Liver (tissue), 9 donors: Measurements from ENCODE around the gene MICAL1. TPM values are rescaled to one million over a fixed set of nuclear protein-coding genes. Genes with fewer than 3 reads are reported as not detected.

Experiments
- DNase-seq: peaks from one replicate; pipeline ENCODE4 v3.0.0-alpha.2; 2017; ENCODE audit warnings: low spot score
- H3K27ac ChIP-seq, 2 donors: one replicate each; pipeline ENCODE4 v1.7.0; 2013; ENCODE audit warnings: inconsistent platforms in 2 of 2, low read length in 2 of 2, control low read depth in 1 of 2, low read depth in 1 of 2, mild to moderate bottlenecking in 1 of 2
- H3K27me3 ChIP-seq, 4 donors: one replicate each; pipeline versions ENCODE4 v1.6.1 to v1.7.0; 2013; ENCODE audit warnings: low read length in 3 of 4, inconsistent platforms in 1 of 4, mild to moderate bottlenecking in 1 of 4, moderate library complexity in 1 of 4; ENCODE audit not compliant: control insufficient read depth in 4 of 4, insufficient read depth in 4 of 4
- H3K36me3 ChIP-seq, 4 donors: one replicate each; pipeline versions ENCODE4 v1.6.1 to v1.7.0; 2013; ENCODE audit warnings: low read length in 3 of 4, mild to moderate bottlenecking in 3 of 4, low read depth in 1 of 4, moderate library complexity in 1 of 4; ENCODE audit not compliant: control insufficient read depth in 4 of 4, insufficient read depth in 3 of 4
- H3K4me1 ChIP-seq, 4 donors: one replicate each; pipeline versions ENCODE4 v1.6.1 to v1.7.0; 2013; ENCODE audit warnings: low read length in 3 of 4, mild to moderate bottlenecking in 3 of 4, moderate library complexity in 1 of 4; ENCODE audit not compliant: control insufficient read depth in 4 of 4, insufficient read depth in 4 of 4
- H3K4me3 ChIP-seq, 3 donors: one replicate each; pipeline versions ENCODE4 v1.6.1 to v1.7.0; 2013; ENCODE audit warnings: low read length in 3 of 3, control low read depth in 1 of 3, low read depth in 1 of 3, mild to moderate bottlenecking in 1 of 3
- H3K9ac ChIP-seq, 2 donors: one replicate each; pipeline ENCODE4 v1.7.0; 2013; ENCODE audit warnings: low read length in 2 of 2, mild to moderate bottlenecking in 2 of 2, moderate library complexity in 2 of 2, control low read depth in 1 of 2, low read depth in 1 of 2
- H3K9me3 ChIP-seq, 4 donors: one replicate each; pipeline versions ENCODE4 v1.6.1 to v1.7.0; 2013; ENCODE audit warnings: low read length in 3 of 4; ENCODE audit not compliant: control insufficient read depth in 4 of 4
- EGR1 ChIP-seq, 2 donors: IDR thresholded peaks; 2 replicates each; pipeline ENCODE4 v1.6.1; 2016 to 2018; ENCODE audit warnings: antibody characterized with exemption in 2 of 2, low read depth in 2 of 2
- FOXA1 ChIP-seq: IDR thresholded peaks from 2 replicates; pipeline ENCODE4 v1.6.1; 2016; ENCODE audit warnings: antibody characterized with exemption
- FOXA2 ChIP-seq: IDR thresholded peaks from 2 replicates; pipeline ENCODE4 v1.6.1; 2016; ENCODE audit warnings: antibody characterized with exemption
- GABPA ChIP-seq, 2 donors: IDR thresholded peaks in 1 of 2; conservative IDR thresholded peaks in 1 of 2; 2 replicates each; pipeline ENCODE4 v1.6.1; 2016; ENCODE audit warnings: antibody characterized with exemption in 2 of 2, mild to moderate bottlenecking in 1 of 2, moderate library complexity in 1 of 2
- HNF4A ChIP-seq, 2 donors: conservative IDR thresholded peaks; 2 replicates each; pipeline ENCODE4 v1.6.1; 2016; ENCODE audit warnings: antibody characterized with exemption in 2 of 2, mild to moderate bottlenecking in 2 of 2
- HNF4G ChIP-seq: IDR thresholded peaks from 2 replicates; pipeline ENCODE4 v1.6.1; 2016; ENCODE audit warnings: antibody characterized with exemption
- JUND ChIP-seq, 2 donors: IDR thresholded peaks; 2 replicates each; pipeline ENCODE4 v1.6.1; 2016; ENCODE audit warnings: antibody characterized with exemption in 2 of 2
- NR2F2 ChIP-seq: IDR thresholded peaks from 2 replicates; pipeline ENCODE4 v1.6.1; 2016; ENCODE audit warnings: antibody characterized with exemption
- RAD21 ChIP-seq, 2 donors: IDR thresholded peaks; 2 replicates each; pipeline ENCODE4 v1.6.1; 2016; ENCODE audit warnings: antibody characterized with exemption in 2 of 2, mild to moderate bottlenecking in 2 of 2
- RXRA ChIP-seq, 2 donors: IDR thresholded peaks; 2 replicates each; pipeline ENCODE4 v1.6.1; 2017 to 2018; ENCODE audit warnings: antibody characterized with exemption in 2 of 2, mild to moderate bottlenecking in 1 of 2
- SP1 ChIP-seq: IDR thresholded peaks from 2 replicates; pipeline ENCODE4 v1.6.1; 2018; ENCODE audit warnings: antibody characterized with exemption, mild to moderate bottlenecking
- TAF1 ChIP-seq: conservative IDR thresholded peaks from 2 replicates; pipeline ENCODE4 v1.6.1; 2016; ENCODE audit warnings: antibody characterized with exemption, mild to moderate bottlenecking
- YY1 ChIP-seq: IDR thresholded peaks from 2 replicates; pipeline ENCODE4 v1.6.1; 2016; ENCODE audit warnings: antibody characterized with exemption, mild to moderate bottlenecking
- WGBS: extraction: QIAGEN DNeasy Blood & Tissue Kit; methylation state at CpG from one replicate; pipeline ENCODE4 v1.1.7; 2013; 5-methylcytosine and 5-hydroxymethylcytosine counted together
- polyA plus RNA-seq, 2 donors: library from polyadenylated mRNA; stranded (reverse) in 1 of 2; unstranded in 1 of 2; fragments of 200-250 nt in 1 of 2; fragments of >200 nt in 1 of 2; fragmentation: Nextera tagmentation in 1 of 2; extraction: Ambion mirVana in 1 of 2; gene quantifications; one replicate each; pipeline versions ENCODE4 v1.2.1 to v1.2.3, GENCODE V29; 2013 to 2015
- total RNA-seq, 2 donors: library from RNA; depleted of rRNA; stranded (reverse); fragments of >200 nt; gene quantifications; one replicate each; pipeline ENCODE4 v1.2.3, GENCODE V29; 2014
- TF ChIP-seq, protein P1 (sequence below): IDR thresholded peaks from 2 replicates; pipeline ENCODE4 v1.6.1; 2016; ENCODE audit warnings: antibody characterized with exemption
- TF ChIP-seq, protein P2 (sequence below): fragments of 150-350 bp; IDR thresholded peaks from 2 replicates; pipeline ENCODE4 v1.5.1; 2017; ENCODE audit warnings: improper control_type of control experiment, low read depth, low read length; ENCODE audit not compliant: missing input control
- TF ChIP-seq, protein P3 (sequence below): IDR thresholded peaks from 2 replicates; pipeline ENCODE4 v1.6.1; 2016; ENCODE audit warnings: antibody characterized with exemption
- TF ChIP-seq, protein P4 (sequence below): IDR thresholded peaks from 2 replicates; pipeline ENCODE4 v1.6.1; 2016; ENCODE audit warnings: antibody characterized with exemption
- TF ChIP-seq, protein P5 (sequence below): IDR thresholded peaks from 2 replicates; pipeline ENCODE4 v1.6.1; 2016; ENCODE audit warnings: antibody characterized with exemption, mild to moderate bottlenecking
- donor health status: healthy.
- donor health status: healthy.
- donor health status: healthy.
- donor health status: healthy.
- donor health status: healthy.

Gene MICAL1
- total and polyA plus RNA-seq, 4 donors = 1.8 to 4.9 (median 3.3) TPM

DNA sequence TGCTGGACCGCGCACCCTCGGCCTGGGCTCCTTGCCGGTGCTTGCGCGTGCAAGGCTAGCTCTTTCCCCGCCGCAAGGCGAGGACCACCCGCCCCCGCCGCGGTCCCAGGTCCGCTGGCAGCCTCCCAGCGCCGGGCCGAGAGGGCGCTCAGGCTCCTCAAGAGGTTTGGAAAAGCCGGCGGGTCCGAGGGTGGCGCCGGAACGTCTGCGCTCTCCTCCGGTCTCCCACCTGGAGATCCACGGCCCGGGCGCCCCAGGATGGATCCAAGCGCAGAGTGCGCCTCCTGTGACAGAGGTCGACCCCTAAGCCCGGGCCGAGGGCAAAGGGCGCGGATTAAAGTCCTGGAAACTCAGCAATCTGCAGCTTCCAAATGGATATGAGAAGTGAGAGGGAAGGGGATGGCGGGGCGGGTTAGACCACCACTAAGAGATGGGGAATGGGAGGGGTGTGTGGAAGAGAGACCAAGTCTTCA is 575 bp upstream of the MICAL1 start:
- no peaks in the 10 kb centered on the region for H3K9me3 ChIP-seq
- WGBS = 13% methylated on average over 38 of the region's 38 CpGs
- DNase-seq = no peak
- H3K27me3 ChIP-seq = no peaks in the 10 kb centered on the region
- peaks cover 8 to 19% (median 16%) of the 10 kb centered on the region in 4 donors for H3K4me1 ChIP-seq
- peaks cover 0 to 1% (median 0%) of the 10 kb centered on the region in 4 donors for H3K36me3 ChIP-seq
- TF ChIP-seq, protein P1, sequence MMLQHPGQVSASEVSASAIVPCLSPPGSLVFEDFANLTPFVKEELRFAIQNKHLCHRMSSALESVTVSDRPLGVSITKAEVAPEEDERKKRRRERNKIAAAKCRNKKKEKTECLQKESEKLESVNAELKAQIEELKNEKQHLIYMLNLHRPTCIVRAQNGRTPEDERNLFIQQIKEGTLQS = no peak
- no peak for TF ChIP-seq RXRA (IDR thresholded peaks at IDR 0.05)
- TF ChIP-seq, protein P2, sequence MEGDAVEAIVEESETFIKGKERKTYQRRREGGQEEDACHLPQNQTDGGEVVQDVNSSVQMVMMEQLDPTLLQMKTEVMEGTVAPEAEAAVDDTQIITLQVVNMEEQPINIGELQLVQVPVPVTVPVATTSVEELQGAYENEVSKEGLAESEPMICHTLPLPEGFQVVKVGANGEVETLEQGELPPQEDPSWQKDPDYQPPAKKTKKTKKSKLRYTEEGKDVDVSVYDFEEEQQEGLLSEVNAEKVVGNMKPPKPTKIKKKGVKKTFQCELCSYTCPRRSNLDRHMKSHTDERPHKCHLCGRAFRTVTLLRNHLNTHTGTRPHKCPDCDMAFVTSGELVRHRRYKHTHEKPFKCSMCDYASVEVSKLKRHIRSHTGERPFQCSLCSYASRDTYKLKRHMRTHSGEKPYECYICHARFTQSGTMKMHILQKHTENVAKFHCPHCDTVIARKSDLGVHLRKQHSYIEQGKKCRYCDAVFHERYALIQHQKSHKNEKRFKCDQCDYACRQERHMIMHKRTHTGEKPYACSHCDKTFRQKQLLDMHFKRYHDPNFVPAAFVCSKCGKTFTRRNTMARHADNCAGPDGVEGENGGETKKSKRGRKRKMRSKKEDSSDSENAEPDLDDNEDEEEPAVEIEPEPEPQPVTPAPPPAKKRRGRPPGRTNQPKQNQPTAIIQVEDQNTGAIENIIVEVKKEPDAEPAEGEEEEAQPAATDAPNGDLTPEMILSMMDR = no peak
- TF ChIP-seq SP1 = no peak
- no peak for TF ChIP-seq TAF1
- no peak for TF ChIP-seq GABPA (IDR thresholded peaks at IDR 0.05 in 1 of 2, conservative IDR thresholded peaks at IDR 0.05 in 1 of 2)
- no peak for TF ChIP-seq FOXA1
- no peak for TF ChIP-seq JUND (IDR thresholded peaks at IDR 0.05)
- TF ChIP-seq EGR1 (IDR thresholded peaks at IDR 0.05; ENCODE audit: low read depth in 2 of 2) = no peak
- no peak for TF ChIP-seq FOXA2
- TF ChIP-seq, protein P3, sequence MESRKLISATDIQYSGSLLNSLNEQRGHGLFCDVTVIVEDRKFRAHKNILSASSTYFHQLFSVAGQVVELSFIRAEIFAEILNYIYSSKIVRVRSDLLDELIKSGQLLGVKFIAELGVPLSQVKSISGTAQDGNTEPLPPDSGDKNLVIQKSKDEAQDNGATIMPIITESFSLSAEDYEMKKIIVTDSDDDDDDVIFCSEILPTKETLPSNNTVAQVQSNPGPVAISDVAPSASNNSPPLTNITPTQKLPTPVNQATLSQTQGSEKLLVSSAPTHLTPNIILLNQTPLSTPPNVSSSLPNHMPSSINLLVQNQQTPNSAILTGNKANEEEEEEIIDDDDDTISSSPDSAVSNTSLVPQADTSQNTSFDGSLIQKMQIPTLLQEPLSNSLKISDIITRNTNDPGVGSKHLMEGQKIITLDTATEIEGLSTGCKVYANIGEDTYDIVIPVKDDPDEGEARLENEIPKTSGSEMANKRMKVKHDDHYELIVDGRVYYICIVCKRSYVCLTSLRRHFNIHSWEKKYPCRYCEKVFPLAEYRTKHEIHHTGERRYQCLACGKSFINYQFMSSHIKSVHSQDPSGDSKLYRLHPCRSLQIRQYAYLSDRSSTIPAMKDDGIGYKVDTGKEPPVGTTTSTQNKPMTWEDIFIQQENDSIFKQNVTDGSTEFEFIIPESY = no peak
- TF ChIP-seq NR2F2 = no peak
- TF ChIP-seq, protein P4, sequence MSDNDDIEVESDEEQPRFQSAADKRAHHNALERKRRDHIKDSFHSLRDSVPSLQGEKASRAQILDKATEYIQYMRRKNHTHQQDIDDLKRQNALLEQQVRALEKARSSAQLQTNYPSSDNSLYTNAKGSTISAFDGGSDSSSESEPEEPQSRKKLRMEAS = no peak
- TF ChIP-seq RAD21 (IDR thresholded peaks at IDR 0.05) = no peak
- no peak for TF ChIP-seq YY1
- TF ChIP-seq HNF4A (conservative IDR thresholded peaks at IDR 0.05) = no peak
- no peak for TF ChIP-seq HNF4G
- TF ChIP-seq, protein P5, sequence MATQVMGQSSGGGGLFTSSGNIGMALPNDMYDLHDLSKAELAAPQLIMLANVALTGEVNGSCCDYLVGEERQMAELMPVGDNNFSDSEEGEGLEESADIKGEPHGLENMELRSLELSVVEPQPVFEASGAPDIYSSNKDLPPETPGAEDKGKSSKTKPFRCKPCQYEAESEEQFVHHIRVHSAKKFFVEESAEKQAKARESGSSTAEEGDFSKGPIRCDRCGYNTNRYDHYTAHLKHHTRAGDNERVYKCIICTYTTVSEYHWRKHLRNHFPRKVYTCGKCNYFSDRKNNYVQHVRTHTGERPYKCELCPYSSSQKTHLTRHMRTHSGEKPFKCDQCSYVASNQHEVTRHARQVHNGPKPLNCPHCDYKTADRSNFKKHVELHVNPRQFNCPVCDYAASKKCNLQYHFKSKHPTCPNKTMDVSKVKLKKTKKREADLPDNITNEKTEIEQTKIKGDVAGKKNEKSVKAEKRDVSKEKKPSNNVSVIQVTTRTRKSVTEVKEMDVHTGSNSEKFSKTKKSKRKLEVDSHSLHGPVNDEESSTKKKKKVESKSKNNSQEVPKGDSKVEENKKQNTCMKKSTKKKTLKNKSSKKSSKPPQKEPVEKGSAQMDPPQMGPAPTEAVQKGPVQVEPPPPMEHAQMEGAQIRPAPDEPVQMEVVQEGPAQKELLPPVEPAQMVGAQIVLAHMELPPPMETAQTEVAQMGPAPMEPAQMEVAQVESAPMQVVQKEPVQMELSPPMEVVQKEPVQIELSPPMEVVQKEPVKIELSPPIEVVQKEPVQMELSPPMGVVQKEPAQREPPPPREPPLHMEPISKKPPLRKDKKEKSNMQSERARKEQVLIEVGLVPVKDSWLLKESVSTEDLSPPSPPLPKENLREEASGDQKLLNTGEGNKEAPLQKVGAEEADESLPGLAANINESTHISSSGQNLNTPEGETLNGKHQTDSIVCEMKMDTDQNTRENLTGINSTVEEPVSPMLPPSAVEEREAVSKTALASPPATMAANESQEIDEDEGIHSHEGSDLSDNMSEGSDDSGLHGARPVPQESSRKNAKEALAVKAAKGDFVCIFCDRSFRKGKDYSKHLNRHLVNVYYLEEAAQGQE = no peak
- peak overlapping the region; percentile 27 to 73 (median 56) for H3K4me3 ChIP-seq
- no peak overlapping the region for H3K27ac ChIP-seq
- H3K9ac ChIP-seq = no peak overlapping the region
